HAP-1 (cell line): Measurements from ENCODE around the gene XG.
"Not testable (repeated sequence)": the region's sequence is repeated elsewhere in the genome, so short reads cannot be mapped to it uniquely, and the experiment has no call there.

Experiments used
- DNase-seq, 2 experiments: peaks; one replicate each; pipeline ENCODE4 v3.0.0-alpha.2; 2016 to 2020; ENCODE audit warnings: low spot score in 2 of 2
- H3K27me3 ChIP-seq: fragments of 250-450 bp; sonication (Bioruptor Pico); 2 replicates; pipeline ENCODE4 v1.5.1; 2020; ENCODE audit warnings: low read depth, mild to moderate bottlenecking, moderate library complexity
- H3K36me3 ChIP-seq: fragments of 250-450 bp; sonication (Bioruptor Pico); replicated peaks from 2 replicates; pipeline ENCODE4 v1.5.1; 2020; ENCODE audit warnings: mild to moderate bottlenecking
- H3K4me1 ChIP-seq: fragments of 250-450 bp; sonication (Bioruptor Pico); 2 replicates; pipeline ENCODE4 v1.5.1; 2020; ENCODE audit warnings: mild to moderate bottlenecking
- H3K4me3 ChIP-seq: fragments of 250-450 bp; sonication (Bioruptor Pico); 2 replicates; pipeline ENCODE4 v1.5.1; 2020; ENCODE audit warnings: mild to moderate bottlenecking, moderate library complexity
- H3K9me3 ChIP-seq: fragments of 250-450 bp; sonication (Bioruptor Pico); 2 replicates; pipeline ENCODE4 v1.5.1; 2020; ENCODE audit warnings: mild to moderate bottlenecking, moderate library complexity
- in situ Hi-C: fragments of 300-500 bp; cut with MboI; formaldehyde crosslinking; loops from 3 replicates; pipeline ENCODE4 v1.14.3; 2020; ENCODE audit warnings: low sequenced_read_pairs, inconsistent platforms, mixed read lengths

XG gene

DNA sequence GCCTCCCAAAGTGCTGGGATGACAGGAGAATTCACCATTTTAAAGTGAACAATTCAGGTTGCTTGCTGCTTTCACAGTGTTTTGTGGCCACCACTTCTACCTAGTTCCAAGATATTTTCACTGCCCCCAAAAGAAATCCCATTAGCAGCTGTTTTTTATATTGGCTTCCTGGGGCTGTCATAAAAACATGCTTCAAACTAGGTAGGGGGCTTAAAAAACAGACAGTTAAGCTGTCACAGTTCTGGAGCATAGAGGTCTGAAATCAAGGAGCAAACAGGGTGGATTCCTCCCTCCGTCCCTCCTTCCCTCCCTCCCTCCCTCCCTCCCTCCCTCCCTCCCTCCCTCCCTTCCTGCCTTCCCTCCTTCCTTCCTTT is 3.0 kb upstream of the XG start:
- Histone ChIP-seq H3K27me3 (no peaks in the 10 kb centered on the region), H3K36me3 (no peaks in the 10 kb centered on the region), H3K4me3 (no peak overlapping the region), H3K9me3 (no peaks in the 10 kb centered on the region), H3K4me1 (no peaks in the 10 kb centered on the region)
- in situ Hi-C loops, result no loop called here
- no peak for DNase-seq

- in situ Hi-C loops, result no loop called here
- Histone ChIP-seq H3K4me3 (no peak overlapping the region), H3K9me3 (no peaks in the 10 kb centered on the region), H3K4me1 (no peaks in the 10 kb centered on the region), H3K36me3 (no peaks in the 10 kb centered on the region), H3K27me3 (no peaks in the 10 kb centered on the region)
- no peak for DNase-seq
Observed at GRCh38 chrX:2751291-2751690, 549 bp upstream of the XG start.

GRCh38 chrX:2752441-2752840 is 601 bp downstream of the XG start:
- H3K27me3 ChIP-seq, H3K36me3 ChIP-seq, H3K9me3 ChIP-seq, in situ Hi-C loops, H3K4me3 ChIP-seq, H3K4me1 ChIP-seq, DNase-seq: not testable (repeated sequence)

- peak; percentile 29 for DNase-seq
- H3K4me3 ChIP-seq, H3K36me3 ChIP-seq, H3K27me3 ChIP-seq, H3K9me3 ChIP-seq, in situ Hi-C loops, H3K4me1 ChIP-seq: not testable (repeated sequence)
Observed at GRCh38 chrX:2755163-2755715, 3.4 kb downstream of the XG start.

GRCh38 chrX:2756548-2756947 is 4.7 kb downstream of the XG start:
- in situ Hi-C loops, result no loop called here
- no peak for DNase-seq
- Histone ChIP-seq H3K4me3 (no peak overlapping the region), H3K36me3 (no peaks in the 10 kb centered on the region), H3K27me3 (no peaks in the 10 kb centered on the region), H3K4me1 (no peaks in the 10 kb centered on the region), H3K9me3 (no peaks in the 10 kb centered on the region)

- Histone ChIP-seq H3K27me3 (no peaks in the 10 kb centered on the region), H3K4me1 (no peaks in the 10 kb centered on the region), H3K9me3 (no peaks in the 10 kb centered on the region), H3K4me3 (no peak overlapping the region), H3K36me3 (no peaks in the 10 kb centered on the region)
- in situ Hi-C loops, result no loop called here
- no peak for DNase-seq
Observed at GRCh38 chrX:2761246-2761645, 9.4 kb downstream of the XG start.

DNA sequence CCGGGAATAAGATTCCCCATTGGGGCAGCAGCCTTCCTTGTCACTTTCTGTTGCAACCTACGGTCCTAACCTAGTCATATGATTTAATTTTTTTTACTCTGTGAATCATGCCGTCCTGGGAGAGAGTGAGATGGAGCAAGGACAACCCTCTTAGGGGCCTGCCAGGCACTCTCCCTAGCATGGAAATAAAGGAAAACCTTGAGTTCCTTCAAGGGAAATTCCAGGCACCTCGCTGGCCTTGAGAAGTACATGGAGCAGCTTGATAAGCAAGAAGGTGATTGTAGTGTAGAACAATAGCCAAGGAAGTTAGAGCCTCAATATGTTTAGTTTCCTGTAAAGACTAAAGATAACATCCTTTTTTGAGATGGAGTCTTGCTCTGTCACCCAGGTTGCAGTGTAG is 10.8 kb downstream of the XG start:
- H3K27me3 ChIP-seq, DNase-seq, H3K4me1 ChIP-seq, in situ Hi-C loops, H3K9me3 ChIP-seq, H3K36me3 ChIP-seq, H3K4me3 ChIP-seq: not testable (repeated sequence)

- in situ Hi-C loops, H3K4me3 ChIP-seq, H3K27me3 ChIP-seq, H3K9me3 ChIP-seq, H3K36me3 ChIP-seq, H3K4me1 ChIP-seq, DNase-seq: not testable (repeated sequence)
Observed at GRCh38 chrX:2764766-2765548, 13.1 kb downstream of the XG start.

- H3K36me3 ChIP-seq, result no peaks in the 10 kb centered on the region
- H3K4me1 ChIP-seq, result peaks cover 8% of the 10 kb centered on the region
- H3K4me3 ChIP-seq, result no peak overlapping the region
- H3K27me3 ChIP-seq, result no peaks in the 10 kb centered on the region
- H3K9me3 ChIP-seq, result no peaks in the 10 kb centered on the region
- in situ Hi-C loops, result no loop called here
- DNase-seq, result no peak
Observed at GRCh38 chrX:2765549-2765830, 13.7 kb downstream of the XG start.

- H3K9me3 ChIP-seq, result no peaks in the 10 kb centered on the region
- H3K27me3 ChIP-seq, result no peaks in the 10 kb centered on the region
- in situ Hi-C loops, result no loop called here
- H3K4me3 ChIP-seq, result no peak overlapping the region
- DNase-seq, result no peak
- H3K4me1 ChIP-seq, result peaks cover 8% of the 10 kb centered on the region
- H3K36me3 ChIP-seq, result no peaks in the 10 kb centered on the region
Observed at GRCh38 chrX:2766906-2767305, 15.1 kb downstream of the XG start.

GRCh38 chrX:2767631-2768455 is 16.0 kb downstream of the XG start:
- Histone ChIP-seq H3K4me1 (peaks cover 8% of the 10 kb centered on the region), H3K27me3 (no peaks in the 10 kb centered on the region), H3K9me3 (no peaks in the 10 kb centered on the region), H3K36me3 (no peaks in the 10 kb centered on the region), H3K4me3 (no peak overlapping the region)
- in situ Hi-C loops, result no loop called here
- peak; percentile 72 to 78 for DNase-seq

DNA sequence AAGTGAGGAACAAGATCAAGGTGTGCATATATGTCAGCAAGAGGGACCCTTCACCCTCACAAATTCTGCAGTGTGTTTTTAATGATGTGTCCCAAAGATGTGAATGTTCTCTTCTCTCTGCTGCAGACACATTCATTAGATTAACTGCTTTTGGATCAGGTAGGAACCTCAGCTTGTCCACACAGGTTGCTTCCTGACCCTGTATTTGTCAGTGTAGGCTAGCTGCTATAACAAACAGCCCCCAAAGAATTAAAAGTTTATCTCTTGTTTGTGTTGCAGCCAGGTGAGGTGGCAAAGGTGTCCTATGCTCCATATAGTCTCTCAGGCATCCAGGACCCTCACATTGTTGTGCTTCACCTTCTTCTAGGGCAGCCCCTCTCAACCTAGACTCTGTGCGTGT is 17.8 kb downstream of the XG start:
- no peak for DNase-seq
- in situ Hi-C loops, result no loop called here

GRCh38 chrX:2773166-2774055 is 21.6 kb downstream of the XG start:
- H3K4me3 ChIP-seq, H3K27me3 ChIP-seq, H3K36me3 ChIP-seq, DNase-seq, H3K4me1 ChIP-seq, H3K9me3 ChIP-seq, in situ Hi-C loops: not testable (repeated sequence)

More for the DNA sequence above, 17.8 kb downstream of the XG start:
- Histone ChIP-seq H3K4me3 (no peak overlapping the region), H3K9me3 (no peaks in the 10 kb centered on the region), H3K4me1 (peaks cover 8% of the 10 kb centered on the region), H3K36me3 (no peaks in the 10 kb centered on the region), H3K27me3 (peaks cover 3% of the 10 kb centered on the region; the same call in 1 of the 2 replicates)
